ENCODE results near the gene ATG4B.

- TF ChIP-seq CTCF (IDR thresholded peaks at IDR 0.05) (no peak), EP300 (IDR thresholded peaks at IDR 0.05) (no peak), POLR2AphosphoS5 (IDR thresholded peaks at IDR 0.05) (no peak), POLR2A (IDR thresholded peaks at IDR 0.05) (no peak)
These were observed 84.4 kb downstream of the ATG4B start for GRCh38 chr2:241721852-241722251.

All from suprapubic skin (tissue), 4 donors.